NCI-H2107 (cell line): ENCODE data around the gene KCNC1.

Experiments used
- DNase-seq: peaks from one replicate; lab custom pipeline; 2025; lab: John Stamatoyannopoulos, UW

The KCNC1 gene

DNA sequence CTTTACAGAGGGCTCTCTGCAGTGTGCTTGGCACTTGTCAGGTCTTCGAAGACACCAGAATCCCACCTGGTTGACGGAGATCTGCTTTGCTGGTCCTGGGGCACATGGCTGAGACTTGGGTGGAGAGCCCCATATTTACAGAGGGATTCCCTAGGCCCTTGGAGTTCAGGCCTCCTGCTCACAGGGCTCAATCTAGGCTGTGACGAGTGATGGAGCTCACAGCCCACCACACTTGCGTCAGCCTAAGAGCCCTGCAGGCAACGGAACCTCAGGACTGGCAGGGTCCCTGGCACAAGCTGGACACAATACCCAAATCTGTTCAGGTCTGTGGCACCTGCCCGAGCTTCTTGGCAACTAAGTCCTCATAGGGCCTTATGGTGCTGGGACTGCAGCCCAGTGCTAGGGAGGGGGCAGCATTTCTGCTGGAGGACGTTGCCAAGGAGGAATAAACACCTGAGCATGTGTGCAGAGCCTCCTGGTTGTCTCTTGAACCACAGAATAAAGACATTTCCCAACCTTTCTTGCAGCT, 59.1 kb downstream of the KCNC1 start:
- no peak for DNase-seq

- DNase-seq = no peak
Measured at GRCh38 chr11:17794981-17795380, 60.4 kb downstream of the KCNC1 start.

GRCh38 chr11:17796154-17796553, 61.6 kb downstream of the KCNC1 start:
- DNase-seq = no peak

- no peak for DNase-seq
Measured at GRCh38 chr11:17798253-17798652, 63.7 kb downstream of the KCNC1 start.

GRCh38 chr11:17798716-17799115, 64.1 kb downstream of the KCNC1 start:
- no peak for DNase-seq

DNA sequence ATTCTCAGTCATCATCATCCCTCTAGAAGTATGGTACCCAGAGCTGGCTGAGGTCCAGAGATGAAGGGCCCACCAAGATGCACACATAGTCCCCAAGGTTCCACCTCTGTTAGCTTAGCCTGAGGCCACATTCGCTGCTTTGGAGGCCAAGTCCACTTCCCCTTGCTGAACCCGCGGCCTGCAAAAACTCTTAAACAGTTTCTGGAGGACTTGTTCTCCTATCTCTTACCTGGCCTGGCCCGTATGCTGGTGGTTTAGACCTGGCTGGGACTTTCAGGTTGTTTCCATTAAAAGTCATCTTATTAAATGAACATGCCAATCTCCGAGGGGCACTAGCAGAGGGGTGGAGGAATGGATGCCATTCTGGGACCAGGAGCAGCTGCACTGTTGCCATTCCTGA, 64.6 kb downstream of the KCNC1 start:
- DNase-seq = no peak

GRCh38 chr11:17801166-17801565, 66.6 kb downstream of the KCNC1 start:
- no peak for DNase-seq

DNA sequence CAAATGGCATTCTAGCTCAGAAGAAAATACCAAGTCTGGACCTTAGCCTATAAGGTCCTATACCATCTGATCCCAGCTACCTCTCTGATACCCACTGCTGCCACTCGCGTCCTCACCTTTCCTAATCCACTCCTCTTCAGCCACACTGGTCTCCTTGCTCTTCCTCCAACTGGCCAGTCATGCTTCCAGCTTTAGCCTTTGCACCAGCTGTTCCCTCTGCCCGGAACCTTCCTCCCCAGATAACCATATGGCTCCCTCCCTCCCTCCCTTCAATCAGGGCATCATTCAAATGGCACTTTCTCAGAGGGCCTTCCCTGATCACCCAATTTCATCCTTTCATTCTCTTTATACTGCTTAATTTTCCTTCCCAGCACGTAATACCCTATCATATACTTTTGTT, 67.9 kb downstream of the KCNC1 start:
- DNase-seq = no peak

DNA sequence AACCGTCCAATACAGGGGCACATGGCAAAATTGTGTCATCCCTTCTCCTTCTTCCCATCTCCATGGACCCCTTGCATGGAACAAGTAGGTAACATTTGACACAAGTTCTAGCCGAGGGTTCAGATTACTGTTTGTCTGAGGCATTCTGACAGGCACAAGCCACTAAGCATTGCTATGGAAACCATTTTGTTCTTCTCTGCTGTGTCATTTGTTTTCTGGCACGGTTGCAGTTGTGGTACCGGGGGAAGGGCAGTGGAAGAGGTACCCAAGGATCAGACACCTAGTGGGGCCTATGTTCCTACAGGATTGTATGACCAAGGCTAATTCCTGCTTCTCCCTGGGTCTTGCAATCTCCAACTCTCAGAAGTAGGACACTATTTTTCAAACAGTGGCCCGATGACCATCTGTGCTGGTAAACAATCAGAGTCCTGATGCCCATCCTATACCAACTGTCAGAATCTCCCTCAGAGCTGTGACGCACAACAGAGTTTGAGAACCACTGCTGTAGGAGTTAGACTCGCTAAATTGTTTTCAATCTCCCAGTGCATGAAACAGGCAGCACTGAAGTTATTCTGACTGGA, 69.3 kb downstream of the KCNC1 start:
- DNase-seq = peak; percentile 30

DNA sequence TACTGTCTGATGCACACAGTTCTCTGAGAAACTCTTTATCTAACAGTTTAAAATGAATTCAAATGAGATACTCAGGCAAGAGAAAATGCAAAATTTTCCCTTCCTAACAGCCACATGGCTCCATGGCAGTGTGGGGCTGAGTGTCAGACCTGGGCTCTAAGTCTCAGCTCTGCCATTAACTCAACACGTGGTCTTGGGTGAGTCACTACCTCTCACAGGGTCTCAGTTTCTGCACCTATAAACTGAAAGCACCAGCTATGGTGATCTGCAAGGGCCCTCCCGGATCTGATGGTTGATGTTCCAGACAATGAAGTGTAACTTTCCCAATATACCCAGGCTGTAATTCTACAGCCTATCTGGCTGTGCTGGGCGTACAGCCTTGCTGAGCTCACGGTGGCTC, 70.5 kb downstream of the KCNC1 start:
- DNase-seq = no peak

- no peak for DNase-seq
Measured at GRCh38 chr11:17805873-17806272, 71.3 kb downstream of the KCNC1 start.

GRCh38 chr11:17807034-17807433, 72.5 kb downstream of the KCNC1 start:
- no peak for DNase-seq

GRCh38 chr11:17810041-17810440, 75.5 kb downstream of the KCNC1 start:
- no peak for DNase-seq

DNA sequence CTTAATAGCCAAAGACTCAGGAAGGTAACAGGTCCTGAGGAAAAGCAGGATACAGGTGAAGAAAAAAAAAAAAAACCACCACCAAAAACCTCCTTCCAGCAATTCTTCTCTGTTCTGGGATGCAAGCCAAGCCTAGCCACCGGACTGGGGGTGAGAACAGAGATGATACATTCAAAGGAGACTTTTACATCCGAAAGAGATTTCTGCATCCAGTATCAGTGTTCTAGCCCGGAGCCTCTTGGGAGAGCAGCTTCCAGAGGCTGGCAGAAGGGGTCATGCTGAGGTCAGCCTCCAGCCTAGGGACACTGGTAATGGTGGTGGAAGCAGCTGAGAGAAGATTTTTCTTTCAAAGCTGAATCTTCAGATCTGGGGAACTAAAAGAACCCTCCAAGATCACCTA, 76.2 kb downstream of the KCNC1 start:
- DNase-seq = no peak

- no peak for DNase-seq
Measured at GRCh38 chr11:17811352-17811751, 76.8 kb downstream of the KCNC1 start.

DNA sequence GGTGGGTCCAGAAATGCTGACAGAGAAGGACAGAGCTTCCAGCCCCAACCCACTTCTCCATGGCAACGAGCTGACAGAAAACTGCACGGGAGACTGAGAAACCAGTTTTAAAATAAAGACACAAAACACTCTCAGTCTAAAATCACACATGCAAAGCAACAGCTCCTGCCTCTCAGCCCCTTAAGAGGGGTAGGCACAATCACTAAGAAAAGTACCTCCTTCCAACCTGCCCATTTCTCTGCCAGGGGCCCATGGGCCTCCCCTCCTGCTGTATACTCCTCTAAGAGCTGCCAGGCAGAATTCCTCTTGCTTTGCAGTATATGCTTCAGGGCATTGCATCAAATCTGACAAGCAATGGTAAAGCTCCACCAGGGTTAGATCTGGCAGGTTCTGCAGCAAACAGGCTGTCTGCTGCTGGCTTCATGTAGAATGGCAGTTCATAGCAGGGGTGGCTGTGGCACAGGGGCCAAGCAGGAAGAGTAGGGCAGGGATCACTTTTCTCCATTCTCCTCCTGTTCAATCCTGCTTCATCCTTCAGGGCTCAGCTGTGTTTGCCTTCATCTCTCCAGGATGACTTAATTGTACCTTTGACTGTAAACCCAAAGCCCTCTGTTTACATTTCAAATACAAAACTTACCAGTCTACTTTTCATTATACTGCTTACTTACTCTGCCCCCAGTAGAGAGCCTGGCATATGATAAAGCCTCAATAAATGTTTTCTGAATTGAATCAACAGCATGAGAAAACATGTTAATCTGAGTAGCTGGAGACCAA, 77.7 kb downstream of the KCNC1 start:
- no peak for DNase-seq

GRCh38 chr11:17812865-17813187, 78.2 kb downstream of the KCNC1 start:
- no peak for DNase-seq

- DNase-seq = no peak
Measured at GRCh38 chr11:17813391-17814059, 78.9 kb downstream of the KCNC1 start.

DNA sequence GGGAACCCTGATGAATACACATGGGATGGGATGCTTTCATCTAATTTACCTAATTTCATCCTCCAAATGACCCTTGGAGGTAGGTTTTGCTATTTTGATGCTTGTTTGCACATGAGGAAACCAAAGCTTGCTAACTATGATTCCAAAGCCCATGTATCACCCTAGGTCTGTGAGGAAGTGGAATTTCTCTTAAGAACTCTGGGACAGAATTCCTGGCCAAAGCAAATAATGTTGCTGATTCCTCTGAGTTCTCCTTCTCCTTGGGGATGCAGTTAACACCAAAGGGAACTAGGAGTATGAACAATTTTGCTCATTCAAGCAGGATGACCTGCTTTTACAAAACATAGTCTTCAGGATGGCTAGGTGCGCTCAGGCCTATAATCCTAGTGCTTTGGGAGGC, 80.0 kb downstream of the KCNC1 start:
- DNase-seq = no peak

GRCh38 chr11:17816232-17816931, 81.8 kb downstream of the KCNC1 start:
- no peak for DNase-seq

- DNase-seq = no peak
Measured at GRCh38 chr11:17821648-17822400, 87.2 kb downstream of the KCNC1 start.

GRCh38 chr11:17822401-17822781, 87.8 kb downstream of the KCNC1 start:
- no peak for DNase-seq
